Kidney epithelial cell (primary cell): Measurements from ENCODE around the gene MEST. TPM values are rescaled to one million over a fixed set of nuclear protein-coding genes. Genes with fewer than 3 reads are reported as not detected.
"Not testable (repeated sequence)": the region's sequence is repeated elsewhere in the genome, so short reads cannot be mapped to it uniquely, and the experiment has no call there.

ENCODE experiments used
- DNase-seq: peaks from one replicate; pipeline ENCODE4 v3.0.0-alpha.2; 2010; ENCODE audit warnings: low read depth
- H3K27me3 ChIP-seq: 2 replicates; pipeline ENCODE4 v1.6.0; 2011; ENCODE audit warnings: low read length; ENCODE audit not compliant: control insufficient read depth, insufficient read depth
- H3K36me3 ChIP-seq: 2 replicates; pipeline ENCODE4 v1.5.1; 2011; ENCODE audit warnings: low read length; ENCODE audit not compliant: control insufficient read depth, insufficient read depth
- H3K4me3 ChIP-seq: 2 replicates; pipeline ENCODE4 v1.5.1; 2011; ENCODE audit warnings: low read depth, mild to moderate bottlenecking, control low read depth, low read length
- CTCF ChIP-seq: IDR thresholded peaks from 2 replicates; pipeline ENCODE4 v1.5.1; 2011; ENCODE audit warnings: mild to moderate bottlenecking, moderate library complexity, low read length, control low read depth, inconsistent platforms; ENCODE audit not compliant: insufficient read depth, poor library complexity, severe bottlenecking
- total RNA-seq: library from RNA; depleted of rRNA; stranded (reverse); fragments of >200 nt; gene quantifications from 2 replicates; pipeline ENCODE4 v1.2.3, GENCODE V29; 2015

MEST gene
- total RNA-seq, result 14.2 and 15.2 TPM in 2 replicates

- Histone ChIP-seq H3K36me3 (no peaks in the 10 kb centered on the region), H3K4me3 (peak within 1 kb of the TSS; percentile 55), H3K27me3 (no peaks in the 10 kb centered on the region)
- no peak for DNase-seq
- TF ChIP-seq CTCF, result no peak
Observed at GRCh38 chr7:130491841-130492522, at the start of gene MEST. TSS of gene MEST (plus strand) at chr7:130492085. CDS start at chr7:130492314, 229 bp downstream.

GRCh38 chr7:130442601-130443000 is 49.3 kb upstream of the MEST start:
- H3K27me3 ChIP-seq, result no peaks in the 10 kb centered on the region
- H3K36me3 ChIP-seq, result no peaks in the 10 kb centered on the region
- no peak overlapping the region for H3K4me3 ChIP-seq
- TF ChIP-seq CTCF, result no peak
- DNase-seq, result no peak

GRCh38 chr7:130444234-130444633 is 47.7 kb upstream of the MEST start:
- no peak for DNase-seq
- Histone ChIP-seq H3K36me3 (no peaks in the 10 kb centered on the region), H3K4me3 (no peak overlapping the region), H3K27me3 (no peaks in the 10 kb centered on the region)
- no peak for TF ChIP-seq CTCF

- no peak for TF ChIP-seq CTCF
- no peaks in the 10 kb centered on the region for H3K36me3 ChIP-seq
- no peak overlapping the region for H3K4me3 ChIP-seq
- DNase-seq, result no peak
- H3K27me3 ChIP-seq, result no peaks in the 10 kb centered on the region
Observed at GRCh38 chr7:130444751-130445407, 47.0 kb upstream of the MEST start.

- Histone ChIP-seq H3K27me3 (no peaks in the 10 kb centered on the region), H3K36me3 (no peaks in the 10 kb centered on the region), H3K4me3 (no peak overlapping the region)
- no peak for TF ChIP-seq CTCF
- DNase-seq, result no peak
Observed at GRCh38 chr7:130446259-130446658, 45.6 kb upstream of the MEST start.

GRCh38 chr7:130451344-130451743 is 40.5 kb upstream of the MEST start:
- not testable (repeated sequence) for DNase-seq, H3K36me3 ChIP-seq, H3K4me3 ChIP-seq, H3K27me3 ChIP-seq
